H9 (cell line): ENCODE measurements around the gene BRINP2. TPM values are rescaled to one million over a fixed set of nuclear protein-coding genes. Genes with fewer than 3 reads are reported as not detected.

Source experiments
- DNase-seq: peaks from one replicate; pipeline ENCODE4 v3.0.0-alpha.2; 2017
- H2AFZ ChIP-seq: one replicate; pipeline ENCODE4 v1.6.1; 2013; ENCODE audit warnings: mild to moderate bottlenecking, low read length, control low read depth, moderate library complexity
- H2AK5ac ChIP-seq: 2 replicates; pipeline ENCODE4 v1.6.1; 2013; ENCODE audit warnings: low read length, control low read depth, mixed read lengths; ENCODE audit not compliant: insufficient read length
- H2BK120ac ChIP-seq: one replicate; pipeline ENCODE4 v1.6.1; 2013; ENCODE audit warnings: low read depth, mild to moderate bottlenecking, low read length, control low read depth, inconsistent platforms; ENCODE audit not compliant: poor library complexity, severe bottlenecking
- H2BK12ac ChIP-seq: 2 replicates; pipeline ENCODE4 v1.6.1; 2013; ENCODE audit warnings: low read length, control low read depth, mixed read lengths, low read depth; ENCODE audit not compliant: insufficient read length
- H2BK15ac ChIP-seq: 2 replicates; pipeline ENCODE4 v1.6.1; 2013; ENCODE audit warnings: low read depth, low read length, control low read depth
- H2BK20ac ChIP-seq: one replicate; pipeline ENCODE4 v1.6.1; 2013; ENCODE audit warnings: low read depth, mild to moderate bottlenecking, low read length, control low read depth, inconsistent platforms; ENCODE audit not compliant: poor library complexity, severe bottlenecking
- H2BK5ac ChIP-seq: 2 replicates; pipeline ENCODE4 v1.6.1; 2013; ENCODE audit warnings: low read length, control low read depth, mixed read lengths; ENCODE audit not compliant: insufficient read length
- H3K14ac ChIP-seq: 2 replicates; pipeline ENCODE4 v1.6.1; 2013; ENCODE audit warnings: low read length, control low read depth; ENCODE audit not compliant: insufficient read depth
- H3K18ac ChIP-seq: 2 replicates; pipeline ENCODE4 v1.6.1; 2013; ENCODE audit warnings: low read depth, mild to moderate bottlenecking, mixed read lengths, low read length, control low read depth; ENCODE audit not compliant: insufficient read length
- H3K23ac ChIP-seq: 2 replicates; pipeline ENCODE4 v1.6.1; 2013; ENCODE audit warnings: low read length, control low read depth, mixed read lengths, low read depth; ENCODE audit not compliant: insufficient read length
- H3K23me2 ChIP-seq: 2 replicates; pipeline ENCODE4 v1.6.1; 2013; ENCODE audit warnings: low read depth, mild to moderate bottlenecking, mixed read lengths, low read length, control low read depth; ENCODE audit not compliant: insufficient read length, poor library complexity, severe bottlenecking
- H3K27ac ChIP-seq: 2 replicates; pipeline ENCODE4 v1.5.1; 2013; ENCODE audit warnings: low read length, control low read depth, mixed read lengths, low read depth; ENCODE audit not compliant: insufficient read length
- H3K27me3 ChIP-seq: 2 replicates; pipeline ENCODE4 v1.6.1; 2013; ENCODE audit warnings: low read length, control low read depth, inconsistent platforms; ENCODE audit not compliant: insufficient read depth
- H3K4ac ChIP-seq: 2 replicates; pipeline ENCODE4 v1.6.1; 2013; ENCODE audit warnings: low read depth, mild to moderate bottlenecking, control low read depth, inconsistent platforms, low read length, moderate library complexity
- H3K4me1 ChIP-seq: 2 replicates; pipeline ENCODE4 v1.6.1; 2013; ENCODE audit warnings: low read length, control low read depth, inconsistent platforms; ENCODE audit not compliant: insufficient read depth
- H3K4me2 ChIP-seq: 2 replicates; pipeline ENCODE4 v1.6.1; 2013; ENCODE audit warnings: low read length, control low read depth, mixed read lengths; ENCODE audit not compliant: insufficient read length, insufficient read depth
- H3K56ac ChIP-seq: 2 replicates; pipeline ENCODE4 v1.6.1; 2013; ENCODE audit warnings: low read depth, mild to moderate bottlenecking, mixed read lengths, low read length, control low read depth; ENCODE audit not compliant: insufficient read length
- H3K79me1 ChIP-seq: 2 replicates; pipeline ENCODE4 v1.6.1; 2013; ENCODE audit warnings: low read depth, mild to moderate bottlenecking, moderate library complexity, low read length, control low read depth, inconsistent platforms; ENCODE audit not compliant: insufficient read depth, poor library complexity, severe bottlenecking
- H3K79me2 ChIP-seq: 2 replicates; pipeline ENCODE4 v1.6.1; 2013; ENCODE audit warnings: low read length, control low read depth, inconsistent platforms; ENCODE audit not compliant: insufficient read depth
- H3K9ac ChIP-seq: 2 replicates; pipeline ENCODE4 v1.6.1; 2013; ENCODE audit warnings: low read length, control low read depth, mixed read lengths; ENCODE audit not compliant: insufficient read length; ENCODE audit errors: extremely low read depth
- H3K9me3 ChIP-seq: one replicate; pipeline ENCODE4 v1.6.1; 2013; ENCODE audit warnings: low read depth, low read length, inconsistent platforms; ENCODE audit not compliant: control insufficient read depth
- H3T11ph ChIP-seq: one replicate; pipeline ENCODE4 v1.6.1; 2013; ENCODE audit warnings: mild to moderate bottlenecking, low read length, control low read depth, inconsistent platforms
- H4K20me1 ChIP-seq: one replicate; pipeline ENCODE4 v1.6.1; 2013; ENCODE audit not compliant: control insufficient read depth, insufficient read length, insufficient read depth
- H4K5ac ChIP-seq: 2 replicates; pipeline ENCODE4 v1.6.1; 2013; ENCODE audit warnings: low read depth, mild to moderate bottlenecking, mixed read lengths, low read length, control low read depth; ENCODE audit not compliant: insufficient read length
- H4K8ac ChIP-seq: replicated peaks from 2 replicates; pipeline ENCODE4 v1.6.1; 2013; ENCODE audit warnings: low read length, control low read depth, mixed read lengths, low read depth; ENCODE audit not compliant: insufficient read length
- H4K91ac ChIP-seq: 2 replicates; pipeline ENCODE4 v1.6.1; 2013; ENCODE audit warnings: low read depth, mild to moderate bottlenecking, moderate library complexity, mixed read lengths, low read length, control low read depth; ENCODE audit not compliant: insufficient read length
- H3K27ac Mint-ChIP-seq, 3 experiments: 2 replicates in 2 of 3; 3 replicates in 1 of 3; pipeline ENCODE4 v1.8.0; 2020 to 2021; ENCODE audit warnings: mixed read lengths in 3 of 3, mild to moderate bottlenecking in 1 of 3, moderate library complexity in 1 of 3
- H3K27me3 Mint-ChIP-seq: 2 replicates; pipeline ENCODE4 v1.8.0; 2021; ENCODE audit warnings: low read depth, mild to moderate bottlenecking, moderate library complexity, mixed read lengths
- H3K36me3 Mint-ChIP-seq, 3 experiments: 2 replicates in 2 of 3; 3 replicates in 1 of 3; pipeline ENCODE4 v1.8.0; 2020 to 2021; ENCODE audit warnings: low read depth in 3 of 3, mixed read lengths in 3 of 3; ENCODE audit not compliant: insufficient read depth in 1 of 3
- H3K4me1 Mint-ChIP-seq, 2 experiments: 2 replicates each; pipeline ENCODE4 v1.8.0; 2020; ENCODE audit warnings: mixed read lengths in 2 of 2
- H3K4me3 Mint-ChIP-seq, 2 experiments: 2 replicates in 1 of 2; 3 replicates in 1 of 2; pipeline ENCODE4 v1.8.0; 2020 to 2021; ENCODE audit warnings: mild to moderate bottlenecking in 2 of 2, mixed read lengths in 2 of 2, moderate library complexity in 1 of 2
- H3K9me3 Mint-ChIP-seq, 2 experiments: 2 replicates in 1 of 2; 3 replicates in 1 of 2; pipeline ENCODE4 v1.8.0; 2020; ENCODE audit warnings: mild to moderate bottlenecking in 2 of 2, mixed read lengths in 2 of 2, moderate library complexity in 1 of 2
- WGBS: extraction: QIAGEN DNeasy Blood & Tissue Kit; methylation state at CpG from one replicate; pipeline ENCODE4 v1.1.7; 2013; ENCODE audit warnings: missing lambda C conversion rate, low lambda C conversion rate, mixed read lengths; ENCODE audit not compliant: insufficient read length; ENCODE audit errors: extremely low coverage; 5-methylcytosine and 5-hydroxymethylcytosine counted together
- total RNA-seq: library from RNA; stranded (reverse); gene quantifications from 2 replicates; pipeline ENCODE4 v1.2.1, GENCODE V29; 2021
- TF ChIP-seq, protein P1 (sequence below): fragments of 200-600 bp; sonication (generic); conservative IDR thresholded peaks from 3 replicates; pipeline ENCODE4 v1.8.0; 2021; ENCODE audit warnings: antibody characterized with exemption, mild to moderate bottlenecking

The BRINP2 gene
- total RNA-seq, 1 experiment from 2014 or later = not detected

DNA sequence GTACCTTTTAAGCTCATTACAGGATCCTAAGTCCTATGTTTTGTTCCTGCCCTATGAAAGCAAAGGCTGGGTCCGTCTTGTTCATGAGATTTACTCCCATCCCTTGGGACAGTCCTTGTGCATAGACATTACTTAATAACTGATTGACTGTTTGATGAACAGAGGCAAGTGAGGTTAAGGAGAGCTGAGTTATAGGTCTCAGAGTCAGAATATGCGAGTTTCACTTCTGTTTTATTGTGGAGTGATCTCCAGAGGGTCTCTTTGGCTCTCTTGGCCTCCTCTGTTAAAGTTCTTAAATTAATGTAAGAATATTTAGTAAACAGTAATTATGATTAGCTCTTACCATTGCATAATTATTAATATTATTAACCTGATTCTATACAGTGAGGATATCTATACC lies 52.6 kb downstream of the BRINP2 start:
- no peak for DNase-seq
- Histone ChIP-seq H3K4ac (no peak overlapping the region), H4K5ac (no peak overlapping the region), H3K9me3 (no peaks in the 10 kb centered on the region), H4K20me1 (no peaks in the 10 kb centered on the region), H4K91ac (no peak overlapping the region), H2BK12ac (no peak overlapping the region), H3K23ac (no peak overlapping the region), H2BK15ac (no peak overlapping the region), H2AK5ac (no peak overlapping the region), H2BK120ac (no peak overlapping the region), H3K14ac (no peak overlapping the region), H3K4me2 (no peak overlapping the region), H3K56ac (no peak overlapping the region), H3K79me2 (no peaks in the 10 kb centered on the region), H3K18ac (no peak overlapping the region), H3K4me1 (no peaks in the 10 kb centered on the region), H2AFZ (no peak overlapping the region), H3K27me3 (no peaks in the 10 kb centered on the region), H2BK5ac (no peak overlapping the region), H3K79me1 (no peaks in the 10 kb centered on the region), H3T11ph (no peak overlapping the region), H3K23me2 (no peaks in the 10 kb centered on the region), H2BK20ac (no peak overlapping the region), H3K27ac (no peak overlapping the region), H3K9ac (no peak overlapping the region), H4K8ac (no peak overlapping the region)
- H3K4me3 Mint-ChIP-seq = no peak overlapping the region
- H3K27me3 Mint-ChIP-seq = peaks cover 5% of the 10 kb centered on the region
- TF ChIP-seq, protein P1, sequence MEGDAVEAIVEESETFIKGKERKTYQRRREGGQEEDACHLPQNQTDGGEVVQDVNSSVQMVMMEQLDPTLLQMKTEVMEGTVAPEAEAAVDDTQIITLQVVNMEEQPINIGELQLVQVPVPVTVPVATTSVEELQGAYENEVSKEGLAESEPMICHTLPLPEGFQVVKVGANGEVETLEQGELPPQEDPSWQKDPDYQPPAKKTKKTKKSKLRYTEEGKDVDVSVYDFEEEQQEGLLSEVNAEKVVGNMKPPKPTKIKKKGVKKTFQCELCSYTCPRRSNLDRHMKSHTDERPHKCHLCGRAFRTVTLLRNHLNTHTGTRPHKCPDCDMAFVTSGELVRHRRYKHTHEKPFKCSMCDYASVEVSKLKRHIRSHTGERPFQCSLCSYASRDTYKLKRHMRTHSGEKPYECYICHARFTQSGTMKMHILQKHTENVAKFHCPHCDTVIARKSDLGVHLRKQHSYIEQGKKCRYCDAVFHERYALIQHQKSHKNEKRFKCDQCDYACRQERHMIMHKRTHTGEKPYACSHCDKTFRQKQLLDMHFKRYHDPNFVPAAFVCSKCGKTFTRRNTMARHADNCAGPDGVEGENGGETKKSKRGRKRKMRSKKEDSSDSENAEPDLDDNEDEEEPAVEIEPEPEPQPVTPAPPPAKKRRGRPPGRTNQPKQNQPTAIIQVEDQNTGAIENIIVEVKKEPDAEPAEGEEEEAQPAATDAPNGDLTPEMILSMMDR = no peak
- no peak overlapping the region for H3K27ac Mint-ChIP-seq
- no peaks in the 10 kb centered on the region for H3K4me1 Mint-ChIP-seq
- no peaks in the 10 kb centered on the region for H3K36me3 Mint-ChIP-seq
- no peaks in the 10 kb centered on the region for H3K9me3 Mint-ChIP-seq
- WGBS = no CpG with 5 or more reads among the region's 2 CpGs
